Loucy (cell line): ENCODE results near the gene CYB5B.

Experiments
- EZH2phosphoT487 ChIP-seq: fragments of 200-600 bp; IDR thresholded peaks from 2 replicates; pipeline ENCODE4 v1.6.1; 2018; ENCODE audit warnings: antibody characterized with exemption, mild to moderate bottlenecking, moderate library complexity, borderline replicate concordance
- TF ChIP-seq, protein P1 (sequence below): fragments of 200-600 bp; sonication (generic); conservative IDR thresholded peaks from 2 replicates; pipeline ENCODE4 v1.5.1; 2014; ENCODE audit warnings: mild to moderate bottlenecking, antibody characterized with exemption, low read length

DNA sequence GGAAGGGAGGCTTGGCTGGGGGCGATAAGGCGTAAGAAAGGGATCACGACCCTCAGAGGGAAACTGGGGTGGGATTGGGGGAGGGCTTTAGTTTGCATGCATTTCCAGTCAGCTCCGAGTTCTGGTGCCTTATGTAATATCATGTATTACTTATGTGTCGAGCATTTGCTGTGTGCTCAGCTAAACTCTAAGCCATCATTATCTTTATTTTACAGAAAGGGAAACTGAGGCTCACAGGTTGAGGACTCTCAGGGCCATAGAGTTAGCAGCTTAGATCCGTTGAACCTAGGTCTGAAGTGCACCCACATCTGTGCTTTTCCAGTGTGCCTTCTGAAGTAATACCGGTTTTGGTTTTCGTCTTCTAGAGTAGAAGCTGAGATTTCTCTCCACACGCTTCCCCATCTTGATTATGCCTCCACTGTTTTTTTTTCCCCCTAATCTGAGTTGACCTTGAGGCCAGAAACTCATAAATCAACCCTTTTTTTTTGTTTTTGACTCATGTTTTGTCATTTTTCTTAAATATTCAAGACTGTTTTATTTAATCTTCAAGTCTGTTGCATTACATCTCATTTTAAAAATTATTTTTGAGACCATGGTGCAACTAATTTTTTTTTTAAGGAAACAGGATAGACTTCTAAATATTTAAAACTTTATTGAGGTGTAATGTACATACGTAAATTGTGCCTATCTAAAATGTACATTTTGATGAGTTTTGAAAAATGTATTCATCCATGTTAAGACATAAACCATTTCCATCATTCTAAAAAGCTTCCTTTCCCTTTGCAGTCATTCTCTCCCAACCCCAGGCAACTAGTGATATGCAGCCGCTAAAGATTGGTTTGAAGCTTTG lies 741 bp downstream of the CYB5B start:
- TF ChIP-seq, protein P1, sequence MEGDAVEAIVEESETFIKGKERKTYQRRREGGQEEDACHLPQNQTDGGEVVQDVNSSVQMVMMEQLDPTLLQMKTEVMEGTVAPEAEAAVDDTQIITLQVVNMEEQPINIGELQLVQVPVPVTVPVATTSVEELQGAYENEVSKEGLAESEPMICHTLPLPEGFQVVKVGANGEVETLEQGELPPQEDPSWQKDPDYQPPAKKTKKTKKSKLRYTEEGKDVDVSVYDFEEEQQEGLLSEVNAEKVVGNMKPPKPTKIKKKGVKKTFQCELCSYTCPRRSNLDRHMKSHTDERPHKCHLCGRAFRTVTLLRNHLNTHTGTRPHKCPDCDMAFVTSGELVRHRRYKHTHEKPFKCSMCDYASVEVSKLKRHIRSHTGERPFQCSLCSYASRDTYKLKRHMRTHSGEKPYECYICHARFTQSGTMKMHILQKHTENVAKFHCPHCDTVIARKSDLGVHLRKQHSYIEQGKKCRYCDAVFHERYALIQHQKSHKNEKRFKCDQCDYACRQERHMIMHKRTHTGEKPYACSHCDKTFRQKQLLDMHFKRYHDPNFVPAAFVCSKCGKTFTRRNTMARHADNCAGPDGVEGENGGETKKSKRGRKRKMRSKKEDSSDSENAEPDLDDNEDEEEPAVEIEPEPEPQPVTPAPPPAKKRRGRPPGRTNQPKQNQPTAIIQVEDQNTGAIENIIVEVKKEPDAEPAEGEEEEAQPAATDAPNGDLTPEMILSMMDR: no peak
- TF ChIP-seq EZH2phosphoT487: no peak
